ENCODE data around the gene CORIN.
"Not testable (repeated sequence)": the region's sequence is repeated elsewhere in the genome, so short reads cannot be mapped to it uniquely, and the experiment has no call there.

The CORIN gene

DNA sequence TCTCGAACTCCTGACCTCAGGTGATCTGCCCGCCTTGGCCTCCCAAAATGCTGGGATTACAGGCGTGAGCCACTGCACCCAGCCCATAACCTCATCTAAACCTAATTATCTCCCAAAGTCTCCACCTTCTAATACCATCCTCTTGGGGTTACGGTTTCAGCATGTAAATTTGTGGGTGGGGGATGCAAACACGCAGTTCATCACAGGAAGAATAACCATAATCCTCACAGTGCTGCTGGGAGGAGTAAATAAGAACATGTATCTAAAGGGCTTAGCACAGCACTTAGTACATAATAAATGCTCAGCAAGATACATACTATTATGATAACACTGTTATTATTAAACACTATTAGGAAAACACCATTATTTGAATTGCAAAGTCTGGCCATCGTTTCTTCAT is 116.4 kb downstream of the CORIN start:
- no peak for DNase-seq (ENCODE audit: low read depth)

DNA sequence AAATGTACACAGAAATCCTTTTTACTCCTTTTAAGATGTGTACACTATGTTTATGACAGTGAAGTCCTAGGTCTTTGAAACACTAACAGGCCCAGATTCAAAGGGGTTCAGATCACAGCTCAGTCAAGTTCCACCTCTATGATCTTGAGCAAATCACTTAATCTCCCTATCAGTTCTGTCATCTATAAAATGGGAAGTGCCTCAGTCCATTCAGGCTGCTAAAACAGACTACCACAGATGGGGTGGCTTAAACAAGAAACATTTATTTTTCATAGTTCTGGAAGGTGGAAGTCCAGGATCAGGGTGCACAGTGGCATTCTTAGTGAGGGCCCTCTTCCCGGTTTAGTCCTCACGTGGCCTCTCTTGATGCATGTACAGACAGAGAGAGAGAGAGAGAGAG is 117.1 kb downstream of the CORIN start:
- DNase-seq (ENCODE audit: low read depth) = no peak

DNA sequence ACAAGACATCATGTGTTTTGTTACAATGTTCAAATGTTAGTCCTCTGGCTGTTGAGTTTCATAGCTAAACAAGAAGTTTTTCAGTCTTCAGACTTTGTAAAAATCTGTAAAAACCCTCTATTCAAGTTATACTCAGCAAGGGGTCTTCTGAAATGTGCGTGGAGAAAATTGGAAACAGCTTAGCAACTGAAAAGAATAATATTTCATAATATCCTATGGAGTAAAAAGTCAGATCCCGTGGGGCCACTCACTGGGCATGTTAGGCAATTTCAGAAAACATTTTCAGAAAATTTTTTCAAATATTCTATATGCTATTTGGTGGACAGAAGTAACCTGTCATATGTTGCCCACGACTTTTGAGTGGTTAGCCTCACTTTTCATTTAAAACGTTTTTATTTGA is 118.3 kb downstream of the CORIN start:
- DNase-seq (ENCODE audit: low read depth) = no peak

DNA sequence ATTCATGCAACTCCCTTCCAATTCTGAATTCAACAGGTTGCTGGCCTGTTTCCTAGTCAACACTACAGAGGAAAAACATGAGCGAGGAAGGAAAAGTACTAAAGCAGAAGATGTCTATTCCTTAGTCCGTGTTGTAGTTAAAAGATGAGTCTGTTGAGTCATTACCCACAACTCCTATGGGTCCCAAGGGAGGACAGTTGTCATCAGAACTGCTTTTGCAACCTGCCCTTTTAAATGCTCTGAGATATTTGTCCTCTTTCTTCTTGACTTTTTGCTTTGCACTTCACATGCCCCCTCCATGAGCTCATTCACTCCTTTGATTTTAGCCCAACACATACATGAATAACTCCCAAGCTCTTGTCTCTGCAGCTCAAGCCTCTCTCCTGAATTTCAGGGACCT is 119.2 kb downstream of the CORIN start:
- DNase-seq (ENCODE audit: low read depth) = no peak

DNA sequence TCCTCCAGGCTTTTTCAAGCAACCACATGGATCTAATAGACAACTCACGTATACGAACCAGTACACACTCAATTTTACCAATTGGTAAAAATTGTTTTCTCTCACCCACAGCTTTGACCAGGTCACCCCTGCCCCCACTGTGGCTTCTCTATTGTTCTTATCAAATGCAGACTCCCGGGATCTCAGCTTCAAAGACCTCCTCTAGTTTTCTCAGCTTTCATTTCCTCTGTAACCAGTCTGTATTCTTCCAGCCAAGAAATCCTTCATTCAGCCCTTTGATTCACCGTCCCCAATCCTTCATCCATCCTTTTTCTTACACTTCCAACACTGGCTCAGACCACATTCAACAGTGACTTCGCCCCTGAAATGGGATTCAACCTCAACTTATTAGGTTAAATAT is 120.7 kb downstream of the CORIN start:
- no peak for DNase-seq (ENCODE audit: low read depth)

DNA sequence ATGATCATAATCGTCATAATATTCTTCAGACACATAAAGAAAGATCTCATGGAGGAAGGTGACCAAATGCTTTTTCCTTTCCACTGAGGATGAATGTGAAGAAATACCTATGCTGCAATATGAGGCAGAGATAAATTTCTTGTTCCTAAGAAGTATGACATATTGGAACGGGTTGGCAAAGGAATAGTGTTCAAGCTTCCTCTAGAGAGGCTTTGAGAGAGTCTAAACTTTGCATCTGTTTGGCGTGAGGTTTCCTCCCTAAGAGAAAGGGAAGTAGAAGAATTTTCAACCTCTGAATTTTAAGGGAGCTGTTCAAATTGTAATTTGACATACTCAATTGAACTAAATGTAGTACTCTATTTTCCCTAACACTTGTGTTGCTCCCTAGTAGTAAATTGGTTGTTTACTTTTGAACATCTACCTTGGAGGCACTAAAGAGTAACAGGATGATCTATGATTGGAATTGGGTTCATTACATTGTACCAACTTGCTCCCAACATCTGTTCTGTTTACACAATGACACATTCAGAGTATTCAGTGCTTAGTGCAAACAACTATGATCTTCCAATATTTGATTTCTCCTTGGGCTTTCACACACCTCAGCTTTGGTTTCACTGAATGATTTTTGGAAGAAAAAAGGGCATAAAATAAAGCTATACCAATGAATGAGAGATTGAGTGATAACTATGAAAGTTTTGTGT is 122.0 kb downstream of the CORIN start:
- no peak for DNase-seq (ENCODE audit: low read depth)

DNA sequence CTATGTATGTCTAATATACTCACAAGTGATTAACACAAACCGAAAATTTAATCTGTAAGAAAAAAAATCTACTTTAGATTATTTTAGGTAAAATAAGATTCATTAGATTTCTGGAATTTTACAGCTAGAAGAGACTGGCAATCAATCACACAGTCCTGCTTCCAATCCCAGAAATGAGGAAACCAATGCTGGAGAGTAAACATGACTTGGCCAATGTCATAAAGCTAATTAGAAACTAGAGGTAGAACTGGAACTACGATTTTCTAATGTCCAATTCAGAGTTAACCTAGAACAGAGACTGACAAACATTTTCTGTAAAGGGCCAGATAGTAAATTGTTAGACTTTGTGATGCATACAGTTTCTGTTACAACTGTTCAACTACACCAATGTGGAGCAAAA is 123.6 kb downstream of the CORIN start:
- DNase-seq (ENCODE audit: low read depth) = no peak

DNA sequence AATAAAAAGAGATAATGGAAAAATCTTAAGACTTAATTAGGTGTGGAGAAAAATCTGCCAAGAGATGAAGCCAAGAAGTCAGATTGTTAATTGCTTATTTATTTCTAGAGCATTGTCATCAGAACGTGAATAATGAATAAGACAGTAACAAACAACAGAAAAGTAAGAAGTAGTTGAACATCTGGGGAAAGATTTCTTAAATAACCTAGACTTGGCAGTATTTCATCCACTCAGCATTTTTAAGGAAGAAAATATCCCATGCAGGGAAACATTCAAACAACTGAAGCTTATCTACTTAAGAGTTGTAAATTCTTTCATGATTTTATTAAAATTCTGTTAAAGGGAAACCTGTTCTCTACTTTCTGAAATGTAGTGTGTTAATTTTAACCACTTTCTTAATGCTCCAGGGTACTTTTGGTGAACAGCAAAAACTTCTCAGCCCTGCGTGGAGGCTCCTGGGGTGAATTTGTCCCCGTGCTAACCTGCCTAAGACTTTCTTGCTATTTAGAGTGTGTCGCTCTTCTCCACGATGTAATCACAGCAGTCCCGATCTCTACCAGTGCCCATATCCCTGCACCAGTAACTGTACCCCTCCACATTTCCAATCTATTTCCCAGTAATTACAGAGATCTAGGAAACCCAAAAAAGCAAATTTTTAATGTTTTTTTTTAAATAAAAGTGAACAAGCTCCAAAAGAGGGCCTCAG is 124.6 kb downstream of the CORIN start:
- DNase-seq (ENCODE audit: low read depth) = no peak

DNA sequence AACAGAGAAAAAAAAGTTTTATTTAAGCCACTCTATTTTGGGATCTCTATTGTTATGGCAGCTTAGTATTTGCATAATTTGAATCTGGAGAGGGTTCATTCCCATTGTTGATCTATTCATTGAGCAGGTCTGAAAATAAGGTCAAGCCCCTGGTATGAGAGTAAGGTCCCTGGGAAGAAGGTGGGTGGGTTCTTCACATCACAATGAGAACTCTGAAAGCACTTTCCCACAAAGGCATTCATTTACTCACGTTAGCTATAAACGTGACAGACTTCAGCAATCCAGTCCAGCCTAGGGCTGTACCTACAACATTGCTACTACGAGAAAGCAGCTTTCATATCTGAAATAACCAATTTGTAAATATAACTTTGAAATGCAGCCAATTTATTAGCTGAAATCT is 126.2 kb downstream of the CORIN start:
- DNase-seq (ENCODE audit: low read depth) = no peak

DNA sequence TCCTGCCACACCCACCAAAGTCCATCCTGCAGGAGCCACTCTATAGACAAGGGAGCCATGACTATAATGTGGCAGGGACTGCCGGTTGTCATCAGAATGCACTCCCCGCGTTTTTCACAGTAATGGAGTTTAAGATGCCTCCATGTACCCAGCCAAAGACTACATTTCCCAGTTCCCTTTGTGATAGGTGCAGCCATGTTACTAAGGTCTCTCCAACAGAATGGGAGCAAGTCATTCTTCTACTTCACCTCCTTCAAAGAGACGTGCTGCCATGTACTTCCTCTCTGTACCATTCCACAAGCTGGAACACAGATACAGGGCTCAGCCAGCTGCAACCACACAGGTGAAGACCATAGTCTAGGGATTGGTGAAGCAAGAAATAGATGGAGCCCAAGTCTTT is 126.7 kb downstream of the CORIN start:
- DNase-seq (ENCODE audit: low read depth) = no peak

DNA sequence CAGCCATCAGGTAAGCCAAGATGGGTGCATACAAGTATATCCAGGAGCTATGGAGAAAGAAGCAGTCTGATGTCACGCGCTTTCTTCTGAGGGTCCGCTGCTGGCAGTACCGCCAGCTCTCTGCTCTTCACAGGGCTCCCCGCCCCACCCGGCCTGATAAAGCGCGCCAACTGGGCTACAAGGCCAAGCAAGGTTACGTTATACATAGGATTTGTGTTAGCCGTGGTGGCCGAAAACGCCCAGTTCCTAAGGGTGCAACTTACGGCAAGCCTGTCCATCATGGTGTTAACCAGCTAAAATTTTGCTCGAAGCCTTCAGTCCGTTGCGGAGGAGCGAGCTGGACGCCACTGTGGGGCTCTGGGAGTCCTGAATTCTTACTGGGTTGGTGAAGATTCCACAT is 131.5 kb downstream of the CORIN start:
- DNase-seq (ENCODE audit: low read depth) = not testable (repeated sequence)

DNA sequence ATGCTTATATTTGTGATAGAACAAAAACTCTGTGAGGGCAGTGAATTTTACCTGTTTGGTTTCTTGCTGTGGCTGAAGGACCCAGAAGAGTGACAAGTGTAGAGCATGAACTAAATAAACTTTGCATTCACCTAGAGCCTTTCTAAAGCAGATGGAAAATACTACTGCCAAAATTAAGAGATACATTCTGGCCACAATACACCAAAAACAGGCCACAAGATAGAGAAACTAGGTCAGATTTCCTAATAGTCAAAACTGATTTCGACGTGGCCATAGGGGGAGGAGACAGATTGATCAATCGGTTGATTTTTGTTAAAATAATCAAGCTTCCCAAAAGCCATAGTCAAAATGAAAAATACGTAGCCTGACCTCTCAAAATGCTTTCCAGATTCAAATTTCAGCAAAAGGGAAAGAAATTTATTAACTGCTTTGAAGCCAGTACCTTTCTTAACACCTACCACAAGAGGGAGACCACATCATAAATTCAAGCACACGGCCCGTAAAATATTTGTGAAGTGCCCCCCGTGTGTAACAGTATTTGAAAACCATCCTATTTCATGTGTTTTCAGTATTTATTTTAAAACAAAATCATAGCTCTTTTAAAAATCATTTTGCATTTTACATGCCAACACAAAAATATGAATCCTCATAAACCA is 132.4 kb downstream of the CORIN start:
- no peak for DNase-seq (ENCODE audit: low read depth)

DNA sequence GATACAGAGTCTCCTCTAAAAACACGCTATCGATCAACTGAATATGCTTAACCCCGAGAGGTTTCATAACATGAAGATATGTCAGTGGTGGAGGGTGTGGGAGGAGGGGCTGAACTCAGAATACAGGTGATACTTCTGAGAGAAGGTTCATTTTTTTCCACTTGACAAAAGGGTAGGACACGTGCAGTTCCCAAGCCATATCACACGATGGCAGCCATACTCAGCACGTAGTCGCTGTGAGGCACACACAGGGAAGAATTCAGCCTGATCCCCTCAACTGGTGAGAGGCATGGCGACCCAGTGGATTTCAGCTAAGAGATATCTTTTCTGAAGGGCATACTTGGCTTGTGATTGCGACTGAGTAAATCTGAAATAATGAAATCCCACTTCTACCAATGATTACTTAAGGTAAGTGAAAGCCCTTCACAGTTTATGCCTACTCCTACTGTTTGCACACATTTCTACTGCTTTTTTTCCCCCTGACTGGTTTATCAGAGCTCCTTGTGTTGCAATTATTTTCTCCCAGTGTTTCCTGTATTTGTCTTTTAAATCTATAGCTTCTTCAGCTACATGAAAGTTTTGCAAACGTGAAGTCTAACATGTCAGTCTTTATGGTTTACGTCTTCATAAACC is 133.1 kb downstream of the CORIN start:
- no peak for DNase-seq (ENCODE audit: low read depth)

DNA sequence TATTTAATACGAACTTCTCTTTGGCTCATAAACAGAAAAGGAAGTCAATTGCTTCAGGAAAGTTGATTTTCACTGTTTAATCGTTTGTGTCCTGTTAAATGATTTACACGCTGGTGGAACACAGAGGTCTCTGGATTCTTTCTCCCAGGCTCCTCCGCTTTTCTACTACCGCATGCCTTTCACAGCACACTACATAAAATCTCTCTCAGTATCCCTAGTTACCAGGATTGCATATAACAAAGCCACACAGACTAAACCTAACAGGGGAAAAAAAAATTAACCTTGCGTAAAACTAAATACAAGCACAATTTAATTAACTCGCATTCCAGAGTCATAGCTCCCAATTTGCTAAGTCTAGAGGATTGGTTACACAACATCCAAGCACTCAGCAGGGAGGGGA is 133.9 kb downstream of the CORIN start:
- no peak for DNase-seq (ENCODE audit: low read depth)

DNA sequence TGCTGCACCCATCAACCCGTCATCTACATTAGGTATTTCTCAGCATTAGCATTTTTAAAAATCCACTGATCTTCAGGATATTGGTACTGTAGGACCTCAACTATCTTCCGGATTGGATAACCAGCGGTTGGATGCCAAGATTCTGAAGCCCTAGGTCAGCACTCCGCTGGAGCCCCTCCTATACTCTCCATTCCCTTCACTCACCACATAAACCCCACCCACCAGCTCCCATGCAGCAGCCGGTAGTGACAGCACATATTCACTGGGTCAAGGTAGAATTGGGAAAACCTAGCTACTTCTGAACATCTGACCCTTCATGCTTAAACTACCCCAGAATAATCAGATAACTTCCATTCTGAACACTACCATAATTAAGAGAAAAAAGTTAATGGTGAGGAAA is 134.9 kb downstream of the CORIN start:
- DNase-seq (ENCODE audit: low read depth) = no peak

DNA sequence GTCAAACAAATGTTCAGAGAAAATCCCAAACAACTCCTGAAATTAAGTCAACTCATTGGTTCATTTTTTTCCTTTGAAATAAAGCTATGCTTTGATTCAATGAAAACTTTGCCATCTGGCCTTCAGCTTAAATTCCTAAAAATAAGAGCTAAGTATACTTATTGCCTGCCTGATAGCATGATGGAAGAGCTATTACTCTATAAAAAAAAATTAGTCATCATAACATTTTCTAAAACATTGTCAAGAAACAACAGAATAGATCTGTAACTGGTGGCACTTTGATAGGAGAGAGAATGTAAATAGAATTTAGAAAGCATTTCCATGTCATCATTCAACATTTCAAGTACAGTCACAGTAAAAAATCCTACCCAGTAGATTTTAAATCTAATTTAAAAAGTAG is 136.6 kb downstream of the CORIN start:
- no peak for DNase-seq (ENCODE audit: low read depth)

DNA sequence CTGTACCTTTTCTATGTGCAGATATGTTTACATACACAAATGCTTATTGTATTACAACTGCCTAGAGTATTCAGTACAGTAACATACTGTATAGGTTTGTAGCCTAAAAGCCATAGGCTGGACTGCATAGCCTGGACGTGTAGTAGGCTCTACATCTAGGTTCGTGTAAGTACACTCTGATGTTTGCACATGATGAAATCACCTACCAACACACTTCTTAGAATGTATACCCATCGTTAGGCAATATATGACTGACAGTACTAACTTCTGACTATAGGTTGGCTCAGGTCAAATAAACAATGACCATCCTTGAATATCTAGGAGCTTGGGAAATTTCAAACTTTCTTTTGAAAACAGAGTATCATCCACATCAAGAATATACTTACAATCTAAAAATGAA is 139.0 kb downstream of the CORIN start:
- DNase-seq (ENCODE audit: low read depth) = no peak

DNA sequence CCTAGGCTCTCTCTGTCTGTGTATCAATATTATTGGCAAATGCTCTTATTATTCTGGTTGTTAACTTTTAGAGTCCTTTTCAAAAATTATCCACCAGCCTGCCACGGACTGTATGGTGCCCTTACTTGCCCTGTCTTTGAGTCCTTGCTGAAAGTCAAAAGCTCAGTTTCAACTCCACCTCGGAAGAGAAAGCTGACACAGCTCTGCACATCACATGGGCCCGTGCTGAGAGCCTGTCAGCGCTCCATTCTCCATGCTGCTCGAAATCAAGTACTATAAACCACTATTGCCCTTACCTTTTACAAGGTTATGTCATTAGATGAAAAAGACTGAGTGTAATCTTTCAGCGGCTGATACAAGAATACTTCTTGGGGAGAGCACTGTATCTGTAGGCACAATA is 141.0 kb downstream of the CORIN start:
- DNase-seq (ENCODE audit: low read depth) = no peak

DNA sequence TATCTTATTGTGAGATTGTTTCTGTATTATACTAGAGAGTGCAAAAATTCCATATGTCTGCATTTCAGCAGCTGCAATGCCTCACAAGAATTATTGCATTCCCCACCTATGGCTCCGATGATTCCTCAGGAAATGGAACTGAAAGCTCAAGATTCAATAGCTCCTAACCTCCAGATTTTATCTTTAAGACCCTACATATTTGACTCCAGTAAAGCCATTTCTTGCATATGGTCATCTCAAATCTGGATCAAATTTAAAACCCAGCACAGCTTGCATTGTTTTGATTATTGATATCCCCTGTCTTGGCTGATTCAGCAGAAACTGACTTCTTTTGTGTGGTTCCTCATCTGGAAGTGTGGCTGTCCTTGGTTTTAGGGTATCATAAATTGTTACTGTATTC is 142.6 kb downstream of the CORIN start:
- no peak for DNase-seq (ENCODE audit: low read depth)

DNA sequence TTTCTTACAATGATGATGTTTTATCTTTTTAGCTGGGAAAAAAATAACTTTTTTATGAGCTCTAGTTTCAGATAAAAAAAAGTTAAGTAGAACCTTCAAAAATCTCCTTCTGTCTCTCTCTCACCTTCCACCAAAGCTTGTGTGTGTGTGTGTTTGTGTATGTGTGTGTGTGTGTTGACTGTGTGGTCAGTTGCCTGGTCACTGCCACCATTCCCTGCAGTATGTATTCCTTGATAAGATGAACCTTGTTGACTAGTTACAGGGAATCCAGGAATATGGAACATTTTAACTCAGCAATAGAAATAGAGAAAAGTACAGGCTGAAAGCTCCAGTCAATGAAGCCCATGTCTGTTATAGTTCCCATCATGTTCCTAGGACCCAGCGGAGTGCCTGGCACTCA is 143.5 kb downstream of the CORIN start:
- DNase-seq (ENCODE audit: low read depth) = no peak

DNA sequence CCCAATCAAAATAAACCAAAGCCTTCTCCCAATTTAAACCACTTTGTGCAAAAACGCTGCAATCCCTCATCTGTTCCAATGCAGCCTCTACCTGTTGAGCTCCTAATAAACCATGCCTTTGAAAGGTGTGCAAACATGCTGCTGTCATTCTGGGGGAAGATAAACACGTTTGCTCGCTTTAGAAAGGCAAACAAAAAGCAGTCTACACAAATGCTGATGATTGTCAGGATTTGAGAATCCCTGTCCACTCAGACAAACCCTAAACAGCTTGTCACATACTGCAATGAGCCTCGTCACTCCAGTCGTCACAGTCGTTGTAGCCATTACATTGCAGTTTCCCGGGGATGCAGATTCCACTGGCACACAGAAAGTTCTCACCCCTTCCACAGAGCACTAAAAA is 145.2 kb downstream of the CORIN start:
- DNase-seq (ENCODE audit: low read depth) = no peak

DNA sequence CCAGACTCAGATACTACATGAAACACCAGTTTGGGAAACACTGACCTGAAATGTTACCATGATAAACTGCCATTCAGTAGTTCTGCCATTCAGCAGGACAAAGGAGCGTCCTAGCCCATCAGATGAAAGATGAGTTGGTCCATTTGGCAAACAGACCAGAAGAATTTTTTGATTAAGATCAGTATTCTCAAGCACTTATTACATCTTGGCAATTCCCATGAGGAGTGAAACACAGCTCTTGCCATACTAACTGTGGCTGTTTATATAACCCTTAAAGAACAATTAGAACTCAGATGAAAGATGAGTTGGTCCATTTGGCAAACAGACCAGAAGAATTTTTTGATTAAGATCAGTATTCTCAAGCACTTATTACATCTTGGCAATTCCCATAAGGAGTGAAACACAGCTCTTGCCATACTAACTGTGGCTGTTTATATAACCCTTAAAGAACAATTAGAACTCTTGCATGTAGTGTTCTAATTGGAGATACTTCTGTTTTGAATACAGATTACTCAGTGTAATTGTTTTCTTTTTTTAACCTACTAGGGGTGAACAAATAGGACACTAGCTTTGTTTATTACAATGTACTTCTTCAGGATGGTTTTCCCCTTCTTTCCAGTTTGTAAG is 146.0 kb downstream of the CORIN start:
- DNase-seq (ENCODE audit: low read depth) = not testable (repeated sequence)

DNA sequence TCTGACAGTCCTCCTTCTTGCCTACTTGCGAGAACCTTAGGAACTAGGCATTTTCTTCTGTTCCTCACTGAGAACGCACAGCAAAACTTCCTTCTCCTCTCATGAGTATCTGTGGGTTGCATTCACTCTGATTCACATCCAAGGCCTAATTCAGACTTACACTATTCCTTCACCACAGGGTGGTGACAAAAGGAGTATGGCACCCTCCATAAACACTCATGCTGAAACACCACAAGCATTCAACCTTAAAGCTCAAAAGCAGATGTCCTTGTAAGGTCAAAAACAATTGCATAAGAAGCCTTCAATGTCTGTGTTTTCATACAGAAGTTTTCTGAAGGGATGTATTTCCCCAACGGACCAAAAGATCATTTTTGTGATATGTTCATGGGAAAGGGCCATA is 147.3 kb downstream of the CORIN start:
- DNase-seq (ENCODE audit: low read depth) = no peak
